Hair follicle dermal papilla cell (primary cell): ENCODE measurements around the gene STEAP2. TPM values are rescaled to one million over a fixed set of nuclear protein-coding genes. Genes with fewer than 3 reads are reported as not detected.

Experiments
- small RNA-seq: library from RNA; depleted of rRNA; stranded (forward); fragments of <200 nt; gene quantifications from one replicate; pipeline ENCODE3, GENCODE V24; 2012
- total RNA-seq: library from RNA; depleted of rRNA; stranded (reverse); fragments of >200 nt; gene quantifications from 2 replicates; pipeline ENCODE4 v1.2.3, GENCODE V29; 2012

The STEAP2 gene
- 42.9 and 50.0 TPM in 2 replicates for total RNA-seq

DNA sequence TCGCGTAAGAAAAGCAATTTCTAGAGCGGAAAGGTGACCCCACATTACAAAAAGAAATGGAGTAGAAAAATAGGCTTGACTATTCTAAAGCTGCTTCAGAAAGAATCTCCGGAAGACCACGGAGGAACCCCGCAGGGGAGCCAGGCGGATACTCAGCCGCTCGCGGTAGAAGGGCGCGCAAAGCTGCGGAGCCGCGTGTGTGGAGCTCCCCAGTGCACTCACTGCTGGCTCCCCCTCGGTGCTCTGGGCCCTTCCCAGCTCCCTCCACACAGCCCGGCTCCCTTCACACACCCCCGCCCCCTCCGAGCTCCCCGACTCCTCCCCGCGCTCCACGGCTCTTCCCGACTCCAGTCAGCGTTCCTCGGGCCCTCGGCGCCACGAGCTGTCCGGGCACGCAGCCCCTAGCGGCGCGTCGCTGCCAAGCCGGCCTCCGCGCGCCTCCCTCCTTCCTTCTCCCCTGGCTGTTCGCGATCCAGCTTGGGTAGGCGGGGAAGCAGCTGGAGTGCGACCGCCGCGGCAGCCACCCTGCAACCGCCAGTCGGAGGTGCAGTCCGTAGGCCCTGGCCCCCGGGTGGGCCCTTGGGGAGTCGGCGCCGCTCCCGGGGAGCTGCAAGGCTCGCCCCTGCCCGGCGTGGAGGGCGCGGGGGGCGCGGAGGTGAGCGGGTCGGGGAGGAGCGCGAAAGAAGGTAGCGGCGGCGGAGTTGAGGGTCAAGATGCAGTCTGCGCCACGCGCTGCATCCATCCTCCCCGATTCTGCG is at the start of gene STEAP2:
Gene STEAP2, plus strand, starts transcription at position 350 of the 758 bp plus-strand sequence. CDS start 13,343 bp downstream, outside the sequence.

GRCh38 chr7:90244909-90245851 is 33.6 kb downstream of the STEAP2 start, which contains the start of gene CFAP69:
Gene CFAP69 (plus strand): TSS chr7:90245174. CDS start chr7:90245425, 251 bp downstream.

Small RNA genes within 50 kb of the gene (small RNA-seq; reads per million reads assigned to genes)
- not detected for gene RF00019

Other genes with a start within 250 kb of the STEAP2 start
- 44.4 and 50.0 TPM in 2 replicates for gene STEAP1, start 57.3 kb upstream of the STEAP2 start, total RNA-seq
- gene CFAP69, start 33.4 kb downstream of the STEAP2 start, total RNA-seq = 6.1 and 12.2 TPM in 2 replicates
- gene FAM237B, start 109.6 kb downstream of the STEAP2 start, total RNA-seq = not detected in 2 replicates
- 9.7 and 14.9 TPM in 2 replicates for gene GTPBP10, start 135.0 kb downstream of the STEAP2 start, total RNA-seq
- 33.9 and 44.0 TPM in 2 replicates for gene CLDN12, start 191.7 kb downstream of the STEAP2 start, total RNA-seq